ENCODE data around the gene NAA80.

The NAA80 gene

GRCh38 chr3:50278123-50278879 is 20.9 kb downstream of the NAA80 start:
- DNase-seq (ENCODE audit: low read depth in 2 of 2) = no peak
- TF ChIP-seq CTCF (IDR thresholded peaks at IDR 0.05; ENCODE audit: low read depth, low read length) = no peak
- no peak overlapping the region for H3K4me3 ChIP-seq (replicated peaks in 1 of 2; ENCODE audit: low read depth in 2 of 2, low read length in 2 of 2)

GRCh38 chr3:50276762-50277101 is 22.5 kb downstream of the NAA80 start:
- no peak overlapping the region for H3K4me3 ChIP-seq (replicated peaks in 1 of 2; ENCODE audit: low read depth in 2 of 2, low read length in 2 of 2)
- DNase-seq (ENCODE audit: low read depth in 2 of 2) = no peak
- TF ChIP-seq CTCF (IDR thresholded peaks at IDR 0.05; ENCODE audit: low read depth, low read length) = no peak

GRCh38 chr3:50275996-50276761 is 23.0 kb downstream of the NAA80 start:
- no peak overlapping the region for H3K4me3 ChIP-seq (replicated peaks in 1 of 2; ENCODE audit: low read depth in 2 of 2, low read length in 2 of 2)
- TF ChIP-seq CTCF (IDR thresholded peaks at IDR 0.05; ENCODE audit: low read depth, low read length) = no peak
- no peak for DNase-seq (ENCODE audit: low read depth in 2 of 2)

- no peak for DNase-seq (ENCODE audit: low read depth in 2 of 2)
- no peak overlapping the region for H3K4me3 ChIP-seq (replicated peaks in 1 of 2; ENCODE audit: low read depth in 2 of 2, low read length in 2 of 2)
- no peak for TF ChIP-seq CTCF (IDR thresholded peaks at IDR 0.05; ENCODE audit: low read depth, low read length)
Observed at GRCh38 chr3:50275141-50275995, 23.8 kb downstream of the NAA80 start.

GRCh38 chr3:50274371-50275104 is 24.7 kb downstream of the NAA80 start:
- H3K4me3 ChIP-seq (replicated peaks in 1 of 2; ENCODE audit: low read depth in 2 of 2, low read length in 2 of 2) = no peak overlapping the region
- peak; percentile 34 to 75 for DNase-seq (ENCODE audit: low read depth in 2 of 2)
- TF ChIP-seq CTCF (IDR thresholded peaks at IDR 0.05; ENCODE audit: low read depth, low read length) = peak; percentile 70

- DNase-seq (ENCODE audit: low read depth in 2 of 2) = no peak
- H3K4me3 ChIP-seq (replicated peaks in 1 of 2; ENCODE audit: low read depth in 2 of 2, low read length in 2 of 2) = no peak overlapping the region
- TF ChIP-seq CTCF (IDR thresholded peaks at IDR 0.05; ENCODE audit: low read depth, low read length) = no peak
Observed at GRCh38 chr3:50273689-50274065, 25.5 kb downstream of the NAA80 start.
